Activated naive CD4-positive, alpha-beta T cell treated with anti-CD3 and anti-CD28 coated beads, Interleukin-2, amount 50 U/mL, for 72 hours (primary cell): ENCODE results near the gene PTGFRN. TPM values are rescaled to one million over a fixed set of nuclear protein-coding genes. Genes with fewer than 3 reads are reported as not detected.
"Not testable (repeated sequence)": the region's sequence is repeated elsewhere in the genome, so short reads cannot be mapped to it uniquely, and the experiment has no call there.

Experiments
- ATAC-seq, 2 donors: fragments of 150-1000 bp; cut with Tn5 transposase; 2 replicates each; pipeline ENCODE4 v1.10.0; 2021; ENCODE audit warnings: mild to moderate bottlenecking in 2 of 2, moderate library complexity in 2 of 2
- DNase-seq, 2 donors: peaks; one replicate each; pipeline ENCODE4 v3.0.0; 2021 to 2022; ENCODE audit warnings: low spot score in 2 of 2
- H3K27ac Mint-ChIP-seq, 2 donors: one replicate each; pipeline ENCODE4 v1.8.0; 2022; ENCODE audit warnings: mild to moderate bottlenecking in 2 of 2, mixed read lengths in 2 of 2
- H3K36me3 Mint-ChIP-seq, 2 donors: one replicate each; pipeline ENCODE4 v1.8.0; 2022; ENCODE audit warnings: mixed read lengths in 2 of 2
- H3K9me3 Mint-ChIP-seq, 2 donors: one replicate each; pipeline ENCODE4 v1.8.0; 2022; ENCODE audit warnings: mixed read lengths in 2 of 2
- total RNA-seq, 2 donors: library from RNA; stranded (reverse); gene quantifications; one replicate each; pipeline ENCODE4 v1.2.3, GENCODE V29; 2022

Gene PTGFRN
- total RNA-seq, 2 donors from 2014 or later, result 15.9 to 20.3 TPM

GRCh38 chr1:116971258-116971860 is 61.6 kb downstream of the PTGFRN start:
- Mint-ChIP-seq H3K9me3 (peaks cover 3 to 4% of the 10 kb centered on the region in 2 donors), H3K27ac (no peak overlapping the region), H3K36me3 (peaks cover 19 to 36% of the 10 kb centered on the region in 2 donors)
- DNase-seq (no peak), ATAC-seq (no peak)

- H3K27ac Mint-ChIP-seq, result no peak overlapping the region
- no peak for DNase-seq
- H3K9me3 Mint-ChIP-seq, result peaks cover 3 to 4% of the 10 kb centered on the region in 2 donors
- ATAC-seq, result no peak
- peaks cover 19 to 36% of the 10 kb centered on the region in 2 donors for H3K36me3 Mint-ChIP-seq
These were observed 62.4 kb downstream of the PTGFRN start for GRCh38 chr1:116971965-116972673.

GRCh38 chr1:116972674-116973030 is 62.9 kb downstream of the PTGFRN start:
- peaks cover 19 to 33% of the 10 kb centered on the region in 2 donors for H3K36me3 Mint-ChIP-seq
- H3K9me3 Mint-ChIP-seq, result peaks cover 4 to 8% of the 10 kb centered on the region in 2 donors
- H3K27ac Mint-ChIP-seq, result no peak overlapping the region
- DNase-seq, result no peak
- no peak for ATAC-seq

- not testable (repeated sequence) for H3K27ac Mint-ChIP-seq, H3K9me3 Mint-ChIP-seq, DNase-seq, ATAC-seq
- peaks cover 9 to 15% of the 10 kb centered on the region in 2 donors for H3K36me3 Mint-ChIP-seq
These were observed 70.6 kb downstream of the PTGFRN start for GRCh38 chr1:116980309-116980708.

- ATAC-seq (no peak), DNase-seq (no peak)
- H3K27ac Mint-ChIP-seq, result no peak overlapping the region
- peaks cover 0 to 7% of the 10 kb centered on the region in 2 donors for H3K9me3 Mint-ChIP-seq
- peaks cover under 1 to 11% of the 10 kb centered on the region in 2 donors for H3K36me3 Mint-ChIP-seq
These were observed 71.9 kb downstream of the PTGFRN start for GRCh38 chr1:116981521-116982037.

GRCh38 chr1:116982319-116983004 is 72.7 kb downstream of the PTGFRN start:
- no peak for ATAC-seq

GRCh38 chr1:116983112-116983511 is 73.4 kb downstream of the PTGFRN start:
- Mint-ChIP-seq H3K9me3 (no peaks in the 10 kb centered on the region), H3K27ac (no peak overlapping the region), H3K36me3 (peaks cover 8 to 24% of the 10 kb centered on the region in 2 donors)
- ATAC-seq, result no peak
- DNase-seq, result no peak

More at GRCh38 chr1:116982319-116983004, 72.7 kb downstream of the PTGFRN start:
- H3K36me3 Mint-ChIP-seq, result peaks cover 8 to 20% of the 10 kb centered on the region in 2 donors
- DNase-seq, result no peak
- peaks cover 0 to 3% of the 10 kb centered on the region in 2 donors for H3K9me3 Mint-ChIP-seq
- H3K27ac Mint-ChIP-seq, result no peak overlapping the region

GRCh38 chr1:116983678-116984077 is 74.0 kb downstream of the PTGFRN start:
- peaks cover 8 to 29% of the 10 kb centered on the region in 2 donors for H3K36me3 Mint-ChIP-seq
- no peaks in the 10 kb centered on the region for H3K9me3 Mint-ChIP-seq
- no peak for ATAC-seq
- H3K27ac Mint-ChIP-seq, result no peak overlapping the region
- no peak for DNase-seq

- no peak overlapping the region for H3K27ac Mint-ChIP-seq
- no peaks in the 10 kb centered on the region for H3K9me3 Mint-ChIP-seq
- ATAC-seq, result no peak
These were observed 74.9 kb downstream of the PTGFRN start for GRCh38 chr1:116984406-116985160.

GRCh38 chr1:116986421-116987255 is 76.9 kb downstream of the PTGFRN start:
- DNase-seq, result peak in 1 of 2 donors; percentile 38
- Mint-ChIP-seq H3K9me3 (no peaks in the 10 kb centered on the region), H3K36me3 (peaks cover 8 to 30% of the 10 kb centered on the region in 2 donors), H3K27ac (peak overlapping the region; percentile 86 to 98)
- ATAC-seq, result peak; percentile 65 to 74

More at GRCh38 chr1:116984406-116985160, 74.9 kb downstream of the PTGFRN start:
- DNase-seq, result no peak
- peaks cover 8 to 30% of the 10 kb centered on the region in 2 donors for H3K36me3 Mint-ChIP-seq

- Mint-ChIP-seq H3K9me3 (no peaks in the 10 kb centered on the region), H3K27ac (peak overlapping the region; percentile 86 to 98), H3K36me3 (peaks cover 8 to 30% of the 10 kb centered on the region in 2 donors)
- ATAC-seq (peak; percentile 73 to 81), DNase-seq (peak in 1 of 2 donors; percentile 54)
These were observed 77.5 kb downstream of the PTGFRN start for GRCh38 chr1:116987256-116987555.

- peaks cover 8 to 40% of the 10 kb centered on the region in 2 donors for H3K36me3 Mint-ChIP-seq
- DNase-seq (no peak), ATAC-seq (no peak)
- no peak overlapping the region for H3K27ac Mint-ChIP-seq
- H3K9me3 Mint-ChIP-seq, result peaks cover 0 to 4% of the 10 kb centered on the region in 2 donors
These were observed 78.5 kb downstream of the PTGFRN start for GRCh38 chr1:116988248-116988647.

GRCh38 chr1:116988908-116989307 is 79.2 kb downstream of the PTGFRN start:
- Mint-ChIP-seq H3K9me3 (peaks cover 0 to 4% of the 10 kb centered on the region in 2 donors), H3K27ac (no peak overlapping the region), H3K36me3 (peaks cover 8 to 42% of the 10 kb centered on the region in 2 donors)
- ATAC-seq (no peak), DNase-seq (no peak)

GRCh38 chr1:116989835-116990234 is 80.1 kb downstream of the PTGFRN start:
- no peak for ATAC-seq
- Mint-ChIP-seq H3K36me3 (peaks cover 8 to 37% of the 10 kb centered on the region in 2 donors), H3K9me3 (peaks cover 0 to 4% of the 10 kb centered on the region in 2 donors), H3K27ac (no peak overlapping the region)
- no peak for DNase-seq

GRCh38 chr1:116990612-116991151 is 81.0 kb downstream of the PTGFRN start:
- Mint-ChIP-seq H3K27ac (peak overlapping the region in 1 of 2 donors; percentile 57), H3K36me3 (peaks cover 8 to 37% of the 10 kb centered on the region in 2 donors), H3K9me3 (peaks cover 0 to 9% of the 10 kb centered on the region in 2 donors)
- ATAC-seq, result no peak
- no peak for DNase-seq
